ENCODE data around the gene HCRTR2. TPM values are rescaled to one million over a fixed set of nuclear protein-coding genes. Genes with fewer than 3 reads are reported as not detected.

The HCRTR2 gene
- total RNA-seq, 1 donor from 2014 or later = not detected

GRCh38 chr6:55320696-55321086 is 146.4 kb downstream of the HCRTR2 start:
- no peak for DNase-seq (ENCODE audit: low read depth, low spot score)

DNA sequence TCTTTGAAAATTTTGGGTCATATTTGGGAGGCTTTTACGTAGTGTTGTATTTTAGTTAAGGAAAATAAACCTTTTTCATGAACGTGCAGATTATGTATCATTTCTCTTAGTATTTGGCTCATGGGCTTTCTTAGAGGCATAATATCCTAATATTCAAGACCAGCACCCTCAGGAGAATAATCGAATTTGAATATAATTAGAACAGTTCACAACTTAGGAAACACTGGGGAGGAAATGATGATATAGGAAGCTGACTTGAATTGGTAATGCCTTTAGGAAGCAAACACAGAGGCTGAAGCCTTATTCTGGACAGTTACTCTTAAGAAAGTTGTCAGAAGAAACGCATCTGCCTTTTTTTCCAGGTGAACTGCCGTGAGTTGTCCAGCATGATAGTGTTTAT is 152.9 kb downstream of the HCRTR2 start, which contains the start of gene GFRAL:
TSS of gene GFRAL (plus strand) at position 301 of the 400 bp plus-strand sequence. CDS start at position 387, 86 bp downstream.
- DNase-seq (ENCODE audit: low read depth, low spot score) = no peak

Other genes starting within 250 kb of the HCRTR2 start
- gene GFRAL, start 153.0 kb downstream of the HCRTR2 start, total RNA-seq = not detected in 2 replicates

Measured in pulmonary artery endothelial cell (primary cell).